HEK293 (cell line): Measurements from ENCODE around the gene MYH7B.

Experiments used
- ATF2 ChIP-seq: fragments of 450-650 bp; formaldehyde crosslinking; IDR thresholded peaks from 2 replicates; pipeline ENCODE4 v1.5.1; 2016; ENCODE audit warnings: missing biosample characterization, missing genetic modification characterization, low read depth
- CTCF ChIP-seq: fragments of 450-650 bp; formaldehyde crosslinking; IDR thresholded peaks from 2 replicates; pipeline ENCODE4 v1.5.1; 2016; ENCODE audit warnings: missing biosample characterization, missing genetic modification characterization
- HOXD13 ChIP-seq: sonication (generic); formaldehyde crosslinking; IDR thresholded peaks from 2 replicates; pipeline ENCODE4 v1.8.0; 2022; ENCODE audit warnings: missing genetic modification reagents, borderline replicate concordance
- KLF1 ChIP-seq: fragments of 450-650 bp; formaldehyde crosslinking; IDR thresholded peaks from 2 replicates; pipeline ENCODE4 v1.5.1; 2016; ENCODE audit warnings: missing biosample characterization, missing genetic modification characterization
- KLF17 ChIP-seq: fragments of 450-650 bp; formaldehyde crosslinking; IDR thresholded peaks from 2 replicates; pipeline ENCODE4 v1.5.1; 2016; ENCODE audit warnings: missing biosample characterization, missing genetic modification characterization
- ZFP37 ChIP-seq: fragments of 450-650 bp; formaldehyde crosslinking; IDR thresholded peaks from 2 replicates; pipeline ENCODE4 v1.5.1; 2016; ENCODE audit warnings: missing biosample characterization, missing genetic modification characterization
- ZNF223 ChIP-seq: fragments of 450-650 bp; formaldehyde crosslinking; IDR thresholded peaks from 2 replicates; pipeline ENCODE4 v1.5.1; 2016; ENCODE audit warnings: missing biosample characterization, missing genetic modification characterization
- ZNF501 ChIP-seq: fragments of 450-650 bp; formaldehyde crosslinking; IDR thresholded peaks from 2 replicates; pipeline ENCODE4 v1.5.1; 2016; ENCODE audit warnings: missing biosample characterization, missing genetic modification characterization
- ZNF645 ChIP-seq: fragments of 450-650 bp; formaldehyde crosslinking; IDR thresholded peaks from 2 replicates; pipeline ENCODE4; 2016; ENCODE audit warnings: missing biosample characterization, missing genetic modification characterization
- ZNF768 ChIP-seq: fragments of 450-650 bp; formaldehyde crosslinking; IDR thresholded peaks from 2 replicates; pipeline ENCODE4 v1.5.1; 2018; ENCODE audit warnings: missing biosample characterization, mild to moderate bottlenecking, missing genetic modification characterization
- ZSCAN16 ChIP-seq: fragments of 450-650 bp; formaldehyde crosslinking; IDR thresholded peaks from 2 replicates; pipeline ENCODE4 v1.5.1; 2016; ENCODE audit warnings: missing biosample characterization, missing genetic modification characterization

- TF ChIP-seq ATF2 (tag by site-specific recombination) (no peak), HOXD13 (CRISPR knock-in tag) (no peak), KLF17 (tag by site-specific recombination) (no peak), ZNF768 (tag by site-specific recombination) (no peak), CTCF (no peak), ZNF501 (no peak), ZNF223 (tag by site-specific recombination) (no peak), KLF1 (tag by site-specific recombination) (no peak), ZSCAN16 (no peak), ZFP37 (tag by site-specific recombination) (no peak), ZNF645 (no peak)
Observed at GRCh38 chr20:34997131-34997561, 41.5 kb downstream of the MYH7B start.
